Urothelium cell line (cell line): Measurements from ENCODE around the gene YWHAQ.

Experiments used
- DNase-seq: peaks from one replicate; pipeline ENCODE4 v3.0.0; 2011; ENCODE audit warnings: low spot score, mixed read lengths
- FAIRE-seq: peaks from 2 replicates; lab custom pipeline; 2011; peaks lifted over from hg19 to GRCh38; lab: Jason Lieb, UNC

The YWHAQ gene

GRCh38 chr2:9630736-9631552, at the start of gene YWHAQ:
YWHAQ (minus strand) TSS chr2:9630997; CDS start chr2:9630452, 545 bp downstream.
- peak; percentile 99 for DNase-seq
- peak; percentile 59 for FAIRE-seq

- no peak for FAIRE-seq
Measured at GRCh38 chr2:9680082-9680481, 49.3 kb upstream of the YWHAQ start.

GRCh38 chr2:9679218-9679617, 48.4 kb upstream of the YWHAQ start:
- DNase-seq (no peak), FAIRE-seq (no peak)

More at GRCh38 chr2:9680082-9680481, 49.3 kb upstream of the YWHAQ start:
- DNase-seq: no peak

GRCh38 chr2:9678544-9678943, 47.7 kb upstream of the YWHAQ start:
- no peak for DNase-seq
- FAIRE-seq: no peak

GRCh38 chr2:9675415-9676351, 44.9 kb upstream of the YWHAQ start:
- peak; percentile 72 for DNase-seq
- no peak for FAIRE-seq

GRCh38 chr2:9674891-9675414, 44.2 kb upstream of the YWHAQ start:
- DNase-seq (no peak), FAIRE-seq (no peak)

- DNase-seq (no peak), FAIRE-seq (no peak)
Measured at GRCh38 chr2:9673914-9674481, 43.2 kb upstream of the YWHAQ start.

- no peak for DNase-seq
- FAIRE-seq: no peak
Measured at GRCh38 chr2:9668687-9669345, 38.0 kb upstream of the YWHAQ start.

- no peak for FAIRE-seq
Measured at GRCh38 chr2:9667826-9668225, 37.0 kb upstream of the YWHAQ start.

GRCh38 chr2:9666306-9666705, 35.5 kb upstream of the YWHAQ start:
- FAIRE-seq: no peak

More at GRCh38 chr2:9667826-9668225, 37.0 kb upstream of the YWHAQ start:
- DNase-seq: no peak

GRCh38 chr2:9665898-9666297, 35.1 kb upstream of the YWHAQ start:
- FAIRE-seq (no peak), DNase-seq (no peak)

More at GRCh38 chr2:9666306-9666705, 35.5 kb upstream of the YWHAQ start:
- no peak for DNase-seq

GRCh38 chr2:9664365-9664764, 33.6 kb upstream of the YWHAQ start:
- FAIRE-seq (no peak), DNase-seq (no peak)

- FAIRE-seq: no peak
- DNase-seq: no peak
Measured at GRCh38 chr2:9663008-9663879, 32.4 kb upstream of the YWHAQ start.

GRCh38 chr2:9661261-9661660, 30.5 kb upstream of the YWHAQ start:
- DNase-seq (no peak), FAIRE-seq (no peak)

- no peak for DNase-seq
- FAIRE-seq: no peak
Measured at GRCh38 chr2:9660781-9661180, 30.0 kb upstream of the YWHAQ start.

GRCh38 chr2:9660154-9660553, 29.4 kb upstream of the YWHAQ start:
- FAIRE-seq: no peak
- DNase-seq: no peak

GRCh38 chr2:9658972-9659371, 28.2 kb upstream of the YWHAQ start:
- DNase-seq: peak; percentile 87
- FAIRE-seq: no peak

- FAIRE-seq (no peak), DNase-seq (no peak)
Measured at GRCh38 chr2:9657731-9658130, 26.9 kb upstream of the YWHAQ start.

GRCh38 chr2:9657083-9657482, 26.3 kb upstream of the YWHAQ start:
- no peak for FAIRE-seq
- DNase-seq: no peak
